ACC112 (cell line): ENCODE measurements around the gene TCOF1.

Source experiments
- H2AFZ ChIP-seq: fragments of 200-600 bp; sonication (generic); one replicate; pipeline ENCODE4 v1.6.0; 2017; ENCODE audit warnings: antibody characterized with exemption, low read length; ENCODE audit not compliant: unreplicated experiment
- H3K27ac ChIP-seq: fragments of 200-600 bp; sonication (generic); 2 replicates; pipeline ENCODE4 v1.5.1; 2014; ENCODE audit warnings: low read depth, mild to moderate bottlenecking, antibody characterized with exemption, low read length, moderate library complexity
- H3K27me3 ChIP-seq: fragments of 200-600 bp; sonication (generic); 2 replicates; pipeline ENCODE4 v1.6.1; 2014; ENCODE audit warnings: mild to moderate bottlenecking, antibody characterized with exemption, low read length, moderate library complexity, mixed read lengths; ENCODE audit not compliant: insufficient read depth
- H3K36me3 ChIP-seq: fragments of 200-600 bp; sonication (generic); 2 replicates; pipeline ENCODE4 v1.6.1; 2016; ENCODE audit warnings: mild to moderate bottlenecking, antibody characterized with exemption, low read length, moderate library complexity, mixed read lengths; ENCODE audit not compliant: insufficient read depth
- H3K4me1 ChIP-seq: fragments of 200-600 bp; sonication (generic); one replicate; pipeline ENCODE4 v1.6.1; 2016; ENCODE audit warnings: low read length, mixed read lengths; ENCODE audit not compliant: insufficient read depth, unreplicated experiment, control insufficient read depth
- H3K4me3 ChIP-seq: fragments of 200-600 bp; sonication (generic); 2 replicates; pipeline ENCODE4 v1.5.1; 2014; ENCODE audit warnings: mild to moderate bottlenecking, low read depth, low read length
- H3K79me2 ChIP-seq: fragments of 200-600 bp; sonication (generic); one replicate; pipeline ENCODE4 v1.6.0; 2016; ENCODE audit warnings: low read length; ENCODE audit not compliant: control insufficient read depth, unreplicated experiment, insufficient read depth

Gene TCOF1

DNA sequence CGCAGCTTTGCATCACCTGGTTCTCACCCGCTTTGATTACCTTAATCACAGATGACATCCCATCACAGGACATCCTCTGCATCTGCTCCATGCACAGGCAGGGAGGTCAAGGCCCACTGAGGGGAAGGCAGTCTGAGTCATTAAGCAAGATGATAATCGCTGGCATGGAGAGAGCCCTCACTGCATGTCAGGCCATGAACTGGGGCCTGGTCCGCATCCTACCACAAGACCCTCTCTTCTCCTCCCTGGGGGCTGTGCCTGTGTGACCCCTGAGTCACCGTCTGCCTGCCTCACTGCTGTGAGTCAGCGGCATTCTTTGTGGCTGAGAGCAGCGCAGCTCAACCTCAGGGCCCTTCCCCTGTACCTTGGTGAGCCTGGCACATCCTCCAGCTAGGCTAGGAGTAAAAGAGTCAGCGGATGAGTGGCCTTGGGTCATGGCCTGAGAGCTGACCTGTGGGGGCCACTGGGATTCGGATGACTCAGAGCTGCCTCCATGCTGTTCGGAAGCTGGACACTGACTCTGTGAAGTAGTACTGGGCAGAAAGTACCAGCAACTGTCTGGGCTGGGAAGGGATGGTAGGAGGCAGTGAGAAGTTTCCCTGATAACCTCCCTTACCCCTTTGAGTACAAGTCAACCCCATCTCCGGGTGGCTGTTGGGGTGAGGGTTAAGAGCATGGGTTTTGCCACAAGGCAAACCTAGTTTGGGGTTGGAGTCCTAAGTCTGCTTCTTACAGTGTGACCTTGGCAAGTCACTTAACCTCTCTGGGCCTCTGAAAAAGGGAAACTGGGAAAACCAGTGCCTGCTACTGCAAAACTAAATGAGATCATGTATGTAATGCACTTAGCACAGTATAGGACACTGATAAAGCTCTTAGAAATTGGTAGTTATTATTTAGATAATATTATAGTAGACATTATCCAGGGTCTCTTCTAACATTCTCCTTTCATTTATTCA, 40.2 kb upstream of the TCOF1 start:
- no peak overlapping the region for H2AFZ ChIP-seq
- H3K27ac ChIP-seq = peak overlapping the region; percentile 90
- H3K27me3 ChIP-seq = no peaks in the 10 kb centered on the region
- no peak overlapping the region for H3K4me3 ChIP-seq
- H3K4me1 ChIP-seq = peaks cover 56% of the 10 kb centered on the region
- no peaks in the 10 kb centered on the region for H3K79me2 ChIP-seq
- H3K36me3 ChIP-seq = no peaks in the 10 kb centered on the region

DNA sequence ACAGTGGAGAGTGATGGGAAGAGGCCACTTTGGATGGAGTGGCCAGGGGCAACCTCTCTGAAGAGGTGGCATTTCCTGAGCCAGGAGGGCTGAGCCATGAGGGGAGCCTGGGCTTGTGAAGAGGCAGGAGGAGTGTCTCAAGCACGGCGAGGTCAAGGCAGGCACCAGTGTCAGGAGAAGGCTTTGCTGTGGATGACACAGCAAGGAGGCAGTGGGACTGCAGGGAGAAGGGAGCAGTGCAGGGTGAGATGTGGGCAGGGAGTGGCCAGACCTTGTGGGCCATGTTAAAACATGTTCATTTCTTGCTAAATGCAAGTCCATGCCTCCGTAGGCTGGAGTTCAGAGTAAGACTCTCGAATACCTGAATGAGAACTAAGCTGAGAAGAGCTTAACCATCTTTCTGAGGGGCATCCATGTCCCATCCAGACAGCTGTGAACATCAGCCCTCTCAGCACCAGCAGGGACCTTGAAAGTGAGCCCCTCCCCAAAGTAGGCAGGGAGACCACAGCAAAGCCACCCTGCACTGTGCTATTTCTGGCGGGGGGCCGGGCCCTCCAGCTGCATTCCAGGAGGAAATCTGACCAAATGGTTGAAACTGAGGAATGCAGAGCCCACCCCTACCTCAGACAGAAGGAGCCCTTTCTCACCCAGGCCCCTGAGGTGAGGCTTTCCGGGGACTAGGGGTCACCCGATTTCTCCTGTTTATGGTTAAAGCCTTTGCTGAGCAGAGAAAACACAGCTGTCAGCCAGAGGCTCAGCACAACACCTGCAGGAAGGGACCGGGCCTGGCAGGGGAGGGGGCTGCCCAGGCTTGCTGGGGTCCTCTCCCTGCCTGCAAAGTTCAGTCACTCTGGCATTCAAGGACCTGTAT, 38.6 kb upstream of the TCOF1 start:
- no peaks in the 10 kb centered on the region for H3K27me3 ChIP-seq
- H3K79me2 ChIP-seq = no peaks in the 10 kb centered on the region
- no peak overlapping the region for H3K4me3 ChIP-seq
- H3K4me1 ChIP-seq = peaks cover 57% of the 10 kb centered on the region
- H2AFZ ChIP-seq = peak overlapping the region; percentile 16
- H3K36me3 ChIP-seq = no peaks in the 10 kb centered on the region
- peak overlapping the region; percentile 90 for H3K27ac ChIP-seq

DNA sequence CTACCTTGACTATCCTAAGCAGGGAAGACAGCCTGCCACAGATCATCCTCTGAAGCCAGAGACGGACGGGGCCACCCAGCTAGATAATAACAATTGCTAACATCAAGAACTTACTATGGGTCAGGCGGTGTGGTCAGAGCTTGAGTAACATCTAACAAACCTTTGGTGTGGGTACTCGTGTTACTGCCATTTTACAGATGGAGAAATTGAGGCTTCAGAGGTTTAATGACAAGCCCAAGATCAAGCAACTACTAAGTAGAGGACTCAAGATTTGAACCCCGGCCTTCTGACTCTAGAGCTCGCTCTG, 38.1 kb upstream of the TCOF1 start:
- H3K4me1 ChIP-seq = peaks cover 57% of the 10 kb centered on the region

DNA sequence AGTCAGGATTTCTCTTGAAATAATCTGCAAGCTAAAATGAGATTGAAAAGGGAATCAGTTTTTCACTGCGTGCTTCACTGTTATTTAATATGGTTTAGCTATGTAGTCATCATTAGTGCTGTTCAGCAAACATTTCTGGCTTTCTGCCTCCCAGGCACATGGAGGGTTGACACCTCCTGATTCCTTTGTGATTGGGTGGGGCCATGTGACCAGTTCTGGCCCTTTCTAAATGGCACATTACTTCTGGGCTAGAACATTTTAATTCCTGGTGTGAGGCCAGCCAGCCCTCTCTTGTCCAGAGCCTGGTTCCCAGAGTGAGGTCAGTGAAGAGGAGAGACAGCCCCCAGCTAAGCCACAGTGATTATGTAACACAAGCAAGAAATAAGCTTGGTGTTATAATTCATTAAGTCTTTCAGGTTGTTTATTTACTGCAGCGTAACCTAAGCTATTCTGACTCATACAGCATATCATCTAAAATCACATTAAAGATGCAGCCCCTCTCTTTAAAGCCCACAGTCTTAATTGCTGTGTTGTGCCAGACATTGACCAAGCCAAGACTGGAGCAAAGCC, 37.4 kb upstream of the TCOF1 start:
- H3K27me3 ChIP-seq = no peaks in the 10 kb centered on the region
- H2AFZ ChIP-seq = no peak overlapping the region
- no peaks in the 10 kb centered on the region for H3K36me3 ChIP-seq
- no peak overlapping the region for H3K4me3 ChIP-seq
- no peaks in the 10 kb centered on the region for H3K79me2 ChIP-seq
- peaks cover 57% of the 10 kb centered on the region for H3K4me1 ChIP-seq
- peak overlapping the region; percentile 90 for H3K27ac ChIP-seq

More for the DNA sequence above, 38.1 kb upstream of the TCOF1 start:
- Histone ChIP-seq H2AFZ (no peak overlapping the region), H3K27ac (peak overlapping the region; percentile 90), H3K36me3 (no peaks in the 10 kb centered on the region), H3K27me3 (no peaks in the 10 kb centered on the region), H3K79me2 (no peaks in the 10 kb centered on the region), H3K4me3 (no peak overlapping the region)

DNA sequence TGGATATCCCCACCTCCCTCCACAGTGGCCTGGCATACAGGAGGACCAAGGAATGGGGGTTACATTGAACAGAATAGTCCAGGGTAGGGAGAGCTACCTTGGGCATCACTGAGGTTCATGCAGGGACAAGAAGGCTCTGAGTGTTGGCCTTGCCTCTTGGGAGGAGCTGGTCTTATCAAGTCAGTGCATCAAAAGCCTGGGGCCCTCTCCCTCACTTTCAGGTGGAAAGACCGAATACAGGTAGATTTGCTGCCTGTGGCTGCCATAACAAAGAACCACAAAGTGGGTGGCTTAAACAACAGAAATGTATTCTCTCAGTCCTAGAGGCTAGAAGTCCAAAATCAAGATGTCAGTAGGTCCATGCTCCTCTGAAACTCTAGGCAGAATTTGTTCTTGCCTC, 36.3 kb upstream of the TCOF1 start:
- H3K36me3 ChIP-seq = no peaks in the 10 kb centered on the region
- peak overlapping the region; percentile 90 for H3K27ac ChIP-seq
- H3K4me1 ChIP-seq = peaks cover 57% of the 10 kb centered on the region
- H2AFZ ChIP-seq = no peak overlapping the region
- H3K4me3 ChIP-seq = no peak overlapping the region
- no peaks in the 10 kb centered on the region for H3K27me3 ChIP-seq
- H3K79me2 ChIP-seq = no peaks in the 10 kb centered on the region

DNA sequence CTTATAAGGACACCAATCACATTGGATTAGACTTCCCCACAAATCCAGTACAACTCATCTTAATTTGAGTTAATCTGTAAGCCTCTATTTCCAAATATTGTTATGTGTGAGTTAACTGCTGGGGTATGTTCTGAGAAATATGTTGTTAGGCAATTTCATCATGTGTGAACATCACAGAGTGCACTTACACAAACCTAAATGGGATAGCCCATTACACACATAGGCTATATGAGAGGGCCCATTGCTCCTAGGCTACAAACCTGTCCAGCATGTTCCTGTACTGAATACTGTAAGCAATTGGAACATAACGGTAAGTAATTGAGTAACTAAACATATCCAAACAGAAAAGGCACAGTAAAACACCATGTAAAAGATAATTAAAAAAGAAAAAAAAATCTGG, 35.7 kb upstream of the TCOF1 start:
- Histone ChIP-seq H3K4me3 (no peak overlapping the region), H3K27ac (peak overlapping the region; percentile 90), H2AFZ (no peak overlapping the region), H3K4me1 (peaks cover 54% of the 10 kb centered on the region), H3K27me3 (no peaks in the 10 kb centered on the region), H3K79me2 (no peaks in the 10 kb centered on the region), H3K36me3 (no peaks in the 10 kb centered on the region)

DNA sequence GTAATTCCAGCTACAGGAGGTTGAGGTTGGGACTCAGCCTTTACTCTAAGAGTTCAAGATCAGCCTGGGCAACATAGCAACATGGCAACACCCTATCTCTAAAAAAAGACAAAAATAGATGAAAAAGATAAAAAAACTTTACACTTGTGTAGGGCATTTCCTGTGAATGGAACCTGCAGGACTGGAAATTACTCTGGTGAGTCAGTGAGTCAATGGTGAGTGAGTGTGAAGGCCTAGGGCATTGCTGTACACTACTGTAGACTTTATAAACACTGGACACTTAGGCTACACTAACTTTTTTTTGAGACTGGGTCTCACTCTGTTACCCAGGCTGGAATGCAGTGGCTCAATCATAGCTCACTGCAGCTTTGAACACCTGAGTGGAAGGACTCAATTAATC, 35.3 kb upstream of the TCOF1 start:
- no peaks in the 10 kb centered on the region for H3K36me3 ChIP-seq
- H3K27ac ChIP-seq = peak overlapping the region; percentile 90
- H3K79me2 ChIP-seq = no peaks in the 10 kb centered on the region
- H2AFZ ChIP-seq = no peak overlapping the region
- no peaks in the 10 kb centered on the region for H3K27me3 ChIP-seq
- H3K4me1 ChIP-seq = peaks cover 50% of the 10 kb centered on the region
- no peak overlapping the region for H3K4me3 ChIP-seq

DNA sequence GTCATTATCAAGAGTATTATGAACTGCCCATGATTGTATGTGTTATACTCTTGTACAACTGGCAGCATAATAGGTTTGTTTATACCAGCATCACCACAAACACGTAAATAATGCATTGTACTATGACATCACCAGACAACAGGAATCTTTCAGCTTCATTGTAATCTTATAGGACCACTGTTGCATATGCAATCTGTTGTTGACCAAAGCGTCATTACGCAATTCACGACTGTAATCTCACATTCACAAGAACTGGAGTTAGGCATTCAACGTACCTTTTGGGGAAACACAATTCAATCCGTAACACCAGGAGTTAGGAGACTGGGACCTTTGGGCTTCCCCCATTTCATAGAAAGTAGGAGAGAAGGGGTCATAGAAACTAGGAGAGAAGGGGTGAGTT, 34.4 kb upstream of the TCOF1 start:
- H3K4me1 ChIP-seq = peaks cover 42% of the 10 kb centered on the region

DNA sequence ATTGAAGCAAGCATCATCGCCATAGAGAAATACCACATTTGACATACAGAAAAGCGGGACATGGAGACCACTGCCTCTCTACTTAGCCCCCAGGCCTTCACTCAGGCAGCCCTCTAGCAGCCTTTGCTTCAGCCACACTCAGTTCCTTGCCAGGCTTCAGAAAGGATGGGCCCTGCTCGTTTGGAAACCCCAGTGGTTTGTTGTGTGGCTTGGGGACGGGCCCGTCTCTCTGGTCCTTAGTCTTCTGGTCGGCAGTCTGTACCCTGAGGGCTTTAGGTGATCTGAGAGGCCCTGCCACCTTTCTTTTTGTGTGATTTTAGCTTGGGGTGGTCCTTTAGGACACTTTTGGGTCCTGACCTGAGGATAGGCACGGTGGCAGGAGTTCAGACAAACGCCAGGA, 33.7 kb upstream of the TCOF1 start:
- Histone ChIP-seq H2AFZ (no peak overlapping the region), H3K36me3 (no peaks in the 10 kb centered on the region), H3K27me3 (no peaks in the 10 kb centered on the region), H3K27ac (no peak overlapping the region), H3K4me3 (no peak overlapping the region), H3K79me2 (no peaks in the 10 kb centered on the region), H3K4me1 (peaks cover 35% of the 10 kb centered on the region)

More for the DNA sequence above, 34.4 kb upstream of the TCOF1 start:
- Histone ChIP-seq H3K27me3 (no peaks in the 10 kb centered on the region), H3K36me3 (no peaks in the 10 kb centered on the region), H3K27ac (no peak overlapping the region), H3K79me2 (no peaks in the 10 kb centered on the region), H3K4me3 (no peak overlapping the region), H2AFZ (no peak overlapping the region)

DNA sequence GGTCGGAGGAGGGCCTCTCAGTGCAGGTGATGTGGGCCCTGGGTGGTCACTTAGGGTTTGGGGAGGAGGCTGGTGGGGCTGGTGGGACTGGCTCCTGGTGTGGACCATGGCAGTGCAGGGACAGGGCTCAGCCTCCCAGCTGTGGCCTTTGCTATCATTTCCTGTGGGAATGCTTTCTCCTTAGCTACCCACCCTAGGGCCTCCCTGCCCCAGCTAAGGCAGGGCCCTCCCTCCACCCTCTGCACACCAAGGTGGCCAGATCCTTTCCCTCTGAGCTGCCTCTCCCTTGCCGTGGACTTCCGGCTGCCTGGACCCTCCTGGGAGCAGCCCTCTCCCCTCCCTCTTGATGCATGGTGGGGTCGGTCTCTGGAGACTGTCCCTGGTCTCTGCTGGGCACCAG, 32.1 kb upstream of the TCOF1 start:
- Histone ChIP-seq H2AFZ (no peak overlapping the region), H3K36me3 (no peaks in the 10 kb centered on the region), H3K4me3 (no peak overlapping the region), H3K4me1 (peaks cover 19% of the 10 kb centered on the region), H3K27me3 (no peaks in the 10 kb centered on the region), H3K79me2 (no peaks in the 10 kb centered on the region), H3K27ac (no peak overlapping the region)
